ENCODE results near the gene WDR55.

GRCh38 chr5:140642718-140643117 is 22.0 kb upstream of the WDR55 start:
- TF ChIP-seq, protein P1, sequence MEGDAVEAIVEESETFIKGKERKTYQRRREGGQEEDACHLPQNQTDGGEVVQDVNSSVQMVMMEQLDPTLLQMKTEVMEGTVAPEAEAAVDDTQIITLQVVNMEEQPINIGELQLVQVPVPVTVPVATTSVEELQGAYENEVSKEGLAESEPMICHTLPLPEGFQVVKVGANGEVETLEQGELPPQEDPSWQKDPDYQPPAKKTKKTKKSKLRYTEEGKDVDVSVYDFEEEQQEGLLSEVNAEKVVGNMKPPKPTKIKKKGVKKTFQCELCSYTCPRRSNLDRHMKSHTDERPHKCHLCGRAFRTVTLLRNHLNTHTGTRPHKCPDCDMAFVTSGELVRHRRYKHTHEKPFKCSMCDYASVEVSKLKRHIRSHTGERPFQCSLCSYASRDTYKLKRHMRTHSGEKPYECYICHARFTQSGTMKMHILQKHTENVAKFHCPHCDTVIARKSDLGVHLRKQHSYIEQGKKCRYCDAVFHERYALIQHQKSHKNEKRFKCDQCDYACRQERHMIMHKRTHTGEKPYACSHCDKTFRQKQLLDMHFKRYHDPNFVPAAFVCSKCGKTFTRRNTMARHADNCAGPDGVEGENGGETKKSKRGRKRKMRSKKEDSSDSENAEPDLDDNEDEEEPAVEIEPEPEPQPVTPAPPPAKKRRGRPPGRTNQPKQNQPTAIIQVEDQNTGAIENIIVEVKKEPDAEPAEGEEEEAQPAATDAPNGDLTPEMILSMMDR (optimal IDR thresholded peaks at IDR 0.05 in 1 of 3, IDR thresholded peaks at IDR 0.05 in 1 of 3, conservative IDR thresholded peaks at IDR 0.05 in 1 of 3; ENCODE audit: extremely low read depth in 1 of 3, insufficient read depth in 2 of 3, low read length in 3 of 3), result no peak
- TF ChIP-seq EZH2 (IDR thresholded peaks at IDR 0.05; ENCODE audit: low read length), result no peak
